ENCODE measurements around the gene DOC2B. TPM values are rescaled to one million over a fixed set of nuclear protein-coding genes. Genes with fewer than 3 reads are reported as not detected.

The DOC2B gene
- total and polyA plus RNA-seq, 2 of the 8 experiments (the other 6 are each of a cell fraction or from before 2014, with no cell fraction given) = 1.3 to 3.3 TPM

- no peak for TF ChIP-seq CHD7 (IDR thresholded peaks at IDR 0.05; ENCODE audit: insufficient replicate concordance, low read length)
- TF ChIP-seq ATF2 (IDR thresholded peaks at IDR 0.05; ENCODE audit: low read length) = no peak
- no peak for TF ChIP-seq SP1 (IDR thresholded peaks at IDR 0.05; ENCODE audit: low read depth, low read length)
- no peak for TF ChIP-seq CTBP2 (IDR thresholded peaks at IDR 0.05; ENCODE audit: borderline replicate concordance, insufficient read depth, insufficient read length, low read length)
- TF ChIP-seq KDM5A (IDR thresholded peaks at IDR 0.05; ENCODE audit: low read length) = no peak
- no peak for TF ChIP-seq HDAC2 (IDR thresholded peaks at IDR 0.05; ENCODE audit: borderline replicate concordance in 1 of 2, low read depth in 2 of 2, low read length in 2 of 2)
- no peak for TF ChIP-seq POU5F1 (IDR thresholded peaks at IDR 0.05; ENCODE audit: low read depth, low read length)
- TF ChIP-seq NANOG (IDR thresholded peaks at IDR 0.05; ENCODE audit: insufficient read depth, low read depth, low read length, poor library complexity, severe bottlenecking) = no peak
- TF ChIP-seq RFX5 (IDR thresholded peaks at IDR 0.05; ENCODE audit: borderline replicate concordance, low read depth, low read length) = no peak
Observed at GRCh38 chr17:159609-160008, 21.8 kb downstream of the DOC2B start (continued).

All from H1 (cell line).